Large intestine (tissue), 3 donors: ENCODE results near the gene ABCD3. TPM values are rescaled to one million over a fixed set of nuclear protein-coding genes. Genes with fewer than 3 reads are reported as not detected.

Experiments
- DNase-seq, 2 donors: peaks; one replicate each; pipeline versions ENCODE4 v3.0.0 to v3.0.0-alpha.2; 2013
- H3K27ac ChIP-seq: one replicate; pipeline ENCODE4 v1.5.1; 2013; ENCODE audit warnings: low read length
- H3K27me3 ChIP-seq: 2 replicates; pipeline ENCODE4 v1.6.1; 2013; ENCODE audit warnings: low read length; ENCODE audit not compliant: control insufficient read depth, insufficient read depth
- H3K36me3 ChIP-seq: 2 replicates; pipeline ENCODE4 v1.6.1; 2013; ENCODE audit warnings: low read length; ENCODE audit not compliant: control insufficient read depth, insufficient read depth
- H3K4me1 ChIP-seq: one replicate; pipeline ENCODE4 v1.6.1; 2013; ENCODE audit warnings: low read length; ENCODE audit not compliant: control insufficient read depth, insufficient read depth
- H3K4me3 ChIP-seq: one replicate; pipeline ENCODE4 v1.5.1; 2013; ENCODE audit warnings: low read length
- H3K9me3 ChIP-seq: one replicate; pipeline ENCODE4 v1.6.1; 2013; ENCODE audit warnings: mild to moderate bottlenecking, low read depth, low read length, moderate library complexity; ENCODE audit not compliant: control insufficient read depth
- WGBS: methylation state at CpG from one replicate; pipeline ENCODE4 v1.1.5; 2013; ENCODE audit warnings: low lambda C conversion rate; ENCODE audit not compliant: insufficient coverage; 5-methylcytosine and 5-hydroxymethylcytosine counted together
- polyA plus RNA-seq: library from polyadenylated mRNA; unstranded; fragments of 120-200 nt; gene quantifications from one replicate; pipeline ENCODE4 v1.2.1, GENCODE V29; 2013

Gene ABCD3
- polyA plus RNA-seq, 1 donor = 43.1 TPM

GRCh38 chr1:94522304-94522703 lies 104.1 kb downstream of the ABCD3 start:
- Histone ChIP-seq H3K36me3 (peaks cover 4% of the 10 kb centered on the region), H3K4me1 (no peaks in the 10 kb centered on the region), H3K27ac (no peak overlapping the region), H3K27me3 (no peaks in the 10 kb centered on the region), H3K9me3 (no peaks in the 10 kb centered on the region), H3K4me3 (no peak overlapping the region)
- peak in 1 of 2 donors; percentile 43 for DNase-seq
- no CpG with 5 or more reads among the region's 4 CpGs for WGBS

GRCh38 chr1:94524531-94524930 lies 106.3 kb downstream of the ABCD3 start:
- no peak for DNase-seq
- 90% methylated on average over 2 of the region's 6 CpGs for WGBS
- Histone ChIP-seq H3K4me3 (no peak overlapping the region), H3K27ac (no peak overlapping the region), H3K27me3 (no peaks in the 10 kb centered on the region), H3K9me3 (no peaks in the 10 kb centered on the region), H3K4me1 (no peaks in the 10 kb centered on the region), H3K36me3 (peaks cover 5% of the 10 kb centered on the region)

- Histone ChIP-seq H3K36me3 (peaks cover 19% of the 10 kb centered on the region), H3K4me1 (no peaks in the 10 kb centered on the region), H3K9me3 (no peaks in the 10 kb centered on the region), H3K27me3 (no peaks in the 10 kb centered on the region), H3K27ac (no peak overlapping the region), H3K4me3 (no peak overlapping the region)
- WGBS = 93% methylated on average over 6 of the region's 7 CpGs
- peak in 1 of 2 donors; percentile 49 for DNase-seq
Measured at GRCh38 chr1:94526152-94526980, 108.2 kb downstream of the ABCD3 start.

DNA sequence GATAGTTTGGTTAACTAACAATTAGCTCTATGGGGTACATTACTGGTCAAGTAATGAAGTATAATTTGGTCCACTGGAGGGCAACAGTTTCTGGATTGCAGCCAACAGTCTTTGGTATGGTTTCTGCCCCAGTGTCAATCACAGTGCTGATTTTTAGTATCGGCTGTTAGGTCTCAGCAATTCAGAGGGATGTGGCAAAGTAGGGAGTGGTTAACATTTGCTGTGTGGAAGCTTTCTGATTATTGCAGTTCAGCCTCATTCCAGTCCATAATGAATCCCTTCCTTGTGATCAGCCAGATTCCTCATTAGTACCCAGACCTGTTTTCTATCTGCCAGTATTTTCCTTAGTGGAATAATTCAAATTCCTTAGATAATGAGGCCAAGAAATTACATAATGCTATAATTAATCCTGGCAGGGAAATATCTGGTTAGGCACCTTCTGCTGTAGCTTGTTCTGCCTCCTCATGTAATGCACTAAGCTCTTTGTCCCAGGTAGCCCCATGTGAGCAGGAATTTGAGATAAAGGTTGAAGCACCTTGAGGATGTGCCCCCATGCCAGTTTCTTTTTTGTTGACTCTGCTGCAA lies 109.3 kb downstream of the ABCD3 start:
- peak in 1 of 2 donors; percentile 57 for DNase-seq
- H3K4me3 ChIP-seq = no peak overlapping the region
- H3K4me1 ChIP-seq = no peaks in the 10 kb centered on the region
- peaks cover 31% of the 10 kb centered on the region for H3K36me3 ChIP-seq
- WGBS = no CpG with 5 or more reads among the region's 1 CpG
- no peak overlapping the region for H3K27ac ChIP-seq
- no peaks in the 10 kb centered on the region for H3K27me3 ChIP-seq
- no peaks in the 10 kb centered on the region for H3K9me3 ChIP-seq

DNA sequence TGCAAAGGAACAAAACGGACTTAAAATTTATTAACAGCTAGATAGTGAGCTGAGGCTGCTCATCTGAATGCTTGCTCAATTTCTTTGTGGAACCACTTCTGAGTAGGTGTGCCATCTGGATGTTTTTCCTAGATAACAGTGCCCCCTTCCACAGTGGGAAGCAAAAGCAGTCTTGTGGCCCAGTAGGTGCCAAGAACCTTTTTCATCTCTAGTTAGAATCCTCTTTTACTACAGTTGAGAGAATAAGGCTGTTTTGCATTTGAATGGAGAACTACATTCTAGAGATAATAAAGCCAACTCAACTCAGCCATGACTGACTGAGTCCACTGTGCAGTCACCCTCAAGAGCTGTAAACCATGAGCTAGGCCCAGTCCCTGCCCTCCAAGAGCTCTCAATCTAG lies 110.1 kb downstream of the ABCD3 start:
- Histone ChIP-seq H3K27me3 (no peaks in the 10 kb centered on the region), H3K27ac (no peak overlapping the region), H3K36me3 (peaks cover 38% of the 10 kb centered on the region), H3K4me3 (no peak overlapping the region), H3K9me3 (no peaks in the 10 kb centered on the region), H3K4me1 (no peaks in the 10 kb centered on the region)
- 100% methylated on average over 1 of the region's 1 CpG for WGBS
- DNase-seq = no peak

- no peak overlapping the region for H3K4me3 ChIP-seq
- H3K4me1 ChIP-seq = no peaks in the 10 kb centered on the region
- no peaks in the 10 kb centered on the region for H3K9me3 ChIP-seq
- H3K36me3 ChIP-seq = peaks cover 38% of the 10 kb centered on the region
- no peaks in the 10 kb centered on the region for H3K27me3 ChIP-seq
- H3K27ac ChIP-seq = no peak overlapping the region
- no CpG with 5 or more reads among the region's 5 CpGs for WGBS
- DNase-seq = no peak
Measured at GRCh38 chr1:94528826-94529225, 110.6 kb downstream of the ABCD3 start.

GRCh38 chr1:94529416-94529815 lies 111.2 kb downstream of the ABCD3 start:
- Histone ChIP-seq H3K36me3 (peaks cover 42% of the 10 kb centered on the region), H3K27ac (no peak overlapping the region), H3K27me3 (no peaks in the 10 kb centered on the region), H3K4me3 (no peak overlapping the region), H3K9me3 (no peaks in the 10 kb centered on the region), H3K4me1 (no peaks in the 10 kb centered on the region)
- no CpG with 5 or more reads among the region's 2 CpGs for WGBS
- DNase-seq = no peak

DNA sequence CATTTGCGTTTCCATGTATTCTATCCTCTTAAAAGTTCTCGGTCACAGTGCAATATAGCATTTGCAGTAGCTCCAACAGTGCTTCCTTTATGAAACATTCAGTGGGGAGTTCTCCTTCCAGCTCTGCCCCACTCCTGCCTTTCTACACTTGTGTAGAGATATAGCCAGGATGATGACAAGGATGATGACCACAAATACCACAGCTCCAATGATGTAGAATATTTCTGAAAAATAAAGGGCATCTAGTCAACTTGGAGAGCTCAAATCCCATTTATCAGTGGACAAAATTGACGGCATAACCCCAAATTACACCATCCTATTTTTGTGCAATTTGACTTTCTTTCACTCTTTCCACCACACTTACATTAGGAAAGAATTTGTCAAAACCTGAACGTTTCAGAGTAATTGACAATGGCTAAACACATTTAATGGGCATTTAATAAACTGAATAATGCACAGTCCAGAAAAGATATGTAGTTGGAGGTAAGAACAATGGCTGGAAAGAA lies 112.2 kb downstream of the ABCD3 start:
- Histone ChIP-seq H3K27me3 (no peaks in the 10 kb centered on the region), H3K36me3 (peaks cover 52% of the 10 kb centered on the region), H3K27ac (no peak overlapping the region), H3K4me3 (no peak overlapping the region), H3K4me1 (no peaks in the 10 kb centered on the region), H3K9me3 (no peaks in the 10 kb centered on the region)
- WGBS = 100% methylated on average over 1 of the region's 4 CpGs
- no peak for DNase-seq

GRCh38 chr1:94531664-94532063 lies 113.5 kb downstream of the ABCD3 start:
- no peaks in the 10 kb centered on the region for H3K27me3 ChIP-seq
- H3K4me3 ChIP-seq = no peak overlapping the region
- no CpG with 5 or more reads among the region's 6 CpGs for WGBS
- H3K9me3 ChIP-seq = no peaks in the 10 kb centered on the region
- no peak overlapping the region for H3K27ac ChIP-seq
- no peak for DNase-seq
- peaks cover 59% of the 10 kb centered on the region for H3K36me3 ChIP-seq
- no peaks in the 10 kb centered on the region for H3K4me1 ChIP-seq

DNA sequence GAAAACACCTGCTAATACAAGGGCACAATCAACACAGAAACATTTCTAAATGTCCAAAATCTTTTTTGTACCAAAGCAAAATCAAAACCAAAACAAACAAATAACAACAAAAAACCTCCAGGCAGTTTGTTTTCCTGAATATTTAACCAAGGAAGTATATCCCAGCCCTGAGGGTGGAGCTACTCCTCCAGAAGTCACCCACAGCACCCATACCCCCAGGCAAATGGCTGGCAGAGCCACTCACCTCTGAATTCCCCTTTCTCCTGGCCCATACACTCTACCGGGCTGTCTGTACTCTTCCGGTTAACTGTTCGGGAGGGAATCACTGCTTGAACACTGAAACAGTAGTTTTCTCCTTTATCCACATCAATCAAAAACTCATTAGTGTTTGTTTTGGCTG lies 113.9 kb downstream of the ABCD3 start:
- Histone ChIP-seq H3K27me3 (no peaks in the 10 kb centered on the region), H3K9me3 (no peaks in the 10 kb centered on the region), H3K27ac (no peak overlapping the region), H3K36me3 (peaks cover 59% of the 10 kb centered on the region), H3K4me3 (no peak overlapping the region), H3K4me1 (no peaks in the 10 kb centered on the region)
- no CpG with 5 or more reads among the region's 3 CpGs for WGBS
- DNase-seq = no peak
